ENCODE results near the gene LRRC1.

DNA sequence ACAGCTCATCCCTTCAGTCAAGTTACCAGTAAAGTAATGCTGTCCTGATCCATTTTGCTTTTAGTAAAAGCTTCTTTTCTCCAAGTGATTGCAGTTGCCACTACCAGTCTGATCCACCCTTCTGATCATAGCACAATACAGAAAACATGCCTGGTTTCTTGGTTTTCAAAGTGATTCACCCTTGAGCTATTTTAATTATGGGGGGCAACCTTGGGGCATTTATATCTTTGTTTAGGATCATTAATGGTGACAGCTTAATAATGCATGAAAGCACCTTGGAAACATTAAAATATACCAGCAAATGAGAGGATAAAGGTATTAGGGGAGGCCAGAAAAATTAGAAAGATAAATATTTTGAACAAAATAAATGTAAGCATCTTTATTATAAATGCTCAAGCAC lies 38.4 kb downstream of the LRRC1 start:
- TF ChIP-seq, protein P1, sequence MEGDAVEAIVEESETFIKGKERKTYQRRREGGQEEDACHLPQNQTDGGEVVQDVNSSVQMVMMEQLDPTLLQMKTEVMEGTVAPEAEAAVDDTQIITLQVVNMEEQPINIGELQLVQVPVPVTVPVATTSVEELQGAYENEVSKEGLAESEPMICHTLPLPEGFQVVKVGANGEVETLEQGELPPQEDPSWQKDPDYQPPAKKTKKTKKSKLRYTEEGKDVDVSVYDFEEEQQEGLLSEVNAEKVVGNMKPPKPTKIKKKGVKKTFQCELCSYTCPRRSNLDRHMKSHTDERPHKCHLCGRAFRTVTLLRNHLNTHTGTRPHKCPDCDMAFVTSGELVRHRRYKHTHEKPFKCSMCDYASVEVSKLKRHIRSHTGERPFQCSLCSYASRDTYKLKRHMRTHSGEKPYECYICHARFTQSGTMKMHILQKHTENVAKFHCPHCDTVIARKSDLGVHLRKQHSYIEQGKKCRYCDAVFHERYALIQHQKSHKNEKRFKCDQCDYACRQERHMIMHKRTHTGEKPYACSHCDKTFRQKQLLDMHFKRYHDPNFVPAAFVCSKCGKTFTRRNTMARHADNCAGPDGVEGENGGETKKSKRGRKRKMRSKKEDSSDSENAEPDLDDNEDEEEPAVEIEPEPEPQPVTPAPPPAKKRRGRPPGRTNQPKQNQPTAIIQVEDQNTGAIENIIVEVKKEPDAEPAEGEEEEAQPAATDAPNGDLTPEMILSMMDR (conservative IDR thresholded peaks at IDR 0.05): no peak
- TF ChIP-seq ZFX (IDR thresholded peaks at IDR 0.05): no peak

All from C4-2B (cell line).